CD4-positive, alpha-beta T cell (primary cell): ENCODE data around the gene NUBPL. TPM values are rescaled to one million over a fixed set of nuclear protein-coding genes. Genes with fewer than 3 reads are reported as not detected.

Experiments
- ATAC-seq: fragments of 200-7000 bp; cut with Tn5 transposase; one replicate; pipeline ENCODE4 v1.10.0; 2022; ENCODE audit warnings: mild to moderate bottlenecking; ENCODE audit not compliant: poor library complexity
- CTCF ChIA-PET: fragments of 350-600 bp; sonication (Branson Sonifier 250); formaldehyde crosslinking; loops from one replicate; lab custom pipeline; 2021; ENCODE audit warnings: antibody characterized with exemption, inconsistent platforms; lab: Charles Lee
- POLR2A ChIA-PET: fragments of 350-600 bp; sonication (Branson Sonifier 250); formaldehyde crosslinking; loops from one replicate; lab custom pipeline; 2021; ENCODE audit warnings: antibody characterized with exemption, inconsistent platforms; lab: Charles Lee
- DNase-seq, 14 experiments: peaks; one replicate each; pipeline ENCODE4 v3.0.0-alpha.2; 2013 to 2020; ENCODE audit warnings: mixed read lengths in 2 of 14
- H3K27ac ChIP-seq, 2 donors: one replicate each; pipeline versions ENCODE4 v1.5.1 to v1.7.0; 2013; ENCODE audit warnings: low read length in 2 of 2, low read depth in 1 of 2, mild to moderate bottlenecking in 1 of 2
- H3K27me3 ChIP-seq, 2 experiments: 1 replicate in 1 of 2; 2 replicates in 1 of 2; pipeline versions ENCODE4 v1.6.1 to v1.7.0; 2013; ENCODE audit warnings: low read length in 2 of 2, control low read depth in 1 of 2, mild to moderate bottlenecking in 1 of 2, moderate library complexity in 1 of 2; ENCODE audit not compliant: insufficient read depth in 2 of 2, control insufficient read depth in 1 of 2
- H3K36me3 ChIP-seq: one replicate; pipeline ENCODE4 v1.6.1; 2013; ENCODE audit warnings: low read length, control low read depth; ENCODE audit not compliant: insufficient read depth
- H3K4me1 ChIP-seq: one replicate; pipeline ENCODE4 v1.6.1; 2013; ENCODE audit warnings: low read length, control low read depth; ENCODE audit not compliant: insufficient read depth
- H3K4me3 ChIP-seq: one replicate; pipeline ENCODE4 v1.5.1; 2013; ENCODE audit warnings: mild to moderate bottlenecking, low read length, moderate library complexity
- H3K9me3 ChIP-seq, 2 experiments: 1 replicate in 1 of 2; 2 replicates in 1 of 2; pipeline versions ENCODE4 v1.6.1 to v1.7.0; 2013; ENCODE audit warnings: low read length in 2 of 2, mild to moderate bottlenecking in 2 of 2, control low read depth in 1 of 2, moderate library complexity in 1 of 2; ENCODE audit not compliant: control insufficient read depth in 1 of 2, insufficient read depth in 1 of 2
- H3K27ac Mint-ChIP-seq: one replicate; pipeline ENCODE4 v1.8.0; 2020; ENCODE audit warnings: mixed read lengths
- H3K27me3 Mint-ChIP-seq: one replicate; pipeline ENCODE4 v1.8.0; 2021; ENCODE audit warnings: mixed read lengths
- H3K36me3 Mint-ChIP-seq: one replicate; pipeline ENCODE4 v1.8.0; 2021; ENCODE audit warnings: low read depth, mixed read lengths
- H3K4me1 Mint-ChIP-seq: one replicate; pipeline ENCODE4 v1.8.0; 2021; ENCODE audit warnings: low read depth, mixed read lengths
- H3K4me3 Mint-ChIP-seq: one replicate; pipeline ENCODE4 v1.8.0; 2020; ENCODE audit warnings: mild to moderate bottlenecking, mixed read lengths
- H3K9me3 Mint-ChIP-seq: one replicate; pipeline ENCODE4 v1.8.0; 2020; ENCODE audit warnings: mixed read lengths
- CTCF ChIP-seq: fragments of 200-600 bp; IDR thresholded peaks from one replicate; pipeline ENCODE4 v1.8.0; 2022; ENCODE audit warnings: antibody characterized with exemption, mild to moderate bottlenecking
- intact Hi-C, 2 experiments: fragments of 100-400 bp; cut with DNase I in 1 of 2; cut with micrococcal nuclease in 1 of 2; formaldehyde crosslinking; loops; one replicate each; pipeline versions ENCODE4 v1.15.1 to v1.9.0; 2023 to 2025; cut with DNase I, micrococcal nuclease
- total RNA-seq, 174 experiments: library from RNA in 2 of 174; stranded (reverse) in 2 of 174; gene quantifications; one replicate each; pipeline ENCODE4 v1.2.3 and lab custom pipeline; 2021 to 2026

Gene NUBPL
- total RNA-seq, 2 experiments from 2014 or later, result 7.2 to 8.2 TPM

DNA sequence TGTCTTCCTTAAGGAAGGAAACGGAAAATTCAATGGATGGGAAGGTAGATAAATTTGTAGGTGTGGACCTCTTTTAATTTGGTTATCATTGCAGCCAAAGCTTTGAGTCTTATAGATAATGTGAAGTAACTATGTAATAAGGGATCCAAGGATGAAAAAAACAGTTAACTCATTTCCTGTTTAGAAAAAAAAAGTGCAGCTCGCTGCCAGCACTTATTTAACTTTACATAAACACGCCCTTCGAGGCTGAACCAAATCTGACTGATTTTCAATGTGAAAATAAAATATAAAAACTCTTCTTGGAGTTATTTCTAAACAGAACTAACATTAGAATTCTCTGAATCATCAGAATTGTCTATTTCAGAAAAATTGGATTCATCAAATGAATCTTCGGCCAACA, 7.0 kb downstream of the NUBPL start:
- H3K9me3 Mint-ChIP-seq, result no peaks in the 10 kb centered on the region
- Histone ChIP-seq H3K9me3 (no peaks in the 10 kb centered on the region), H3K4me1 (no peaks in the 10 kb centered on the region), H3K27me3 (no peaks in the 10 kb centered on the region), H3K4me3 (no peak overlapping the region), H3K27ac (no peak overlapping the region), H3K36me3 (no peaks in the 10 kb centered on the region)
- H3K27ac Mint-ChIP-seq, result no peak overlapping the region
- ATAC-seq, result no peak
- intact Hi-C loops, result loop anchor here in 1 of 2 experiments (10.0 kb wide), 2 partner anchors 543 to 943 kb away; partner anchors contain the start of genes AP4S1, SCFD1 and STRN3
- POLR2A ChIA-PET, result interaction anchor here (0.7 kb wide), 1 partner anchor 360 kb away, joined by 3 read pairs; no protein-coding TSS in a partner anchor
- peaks cover 37% of the 10 kb centered on the region for H3K36me3 Mint-ChIP-seq
- peaks cover 22% of the 10 kb centered on the region for H3K4me1 Mint-ChIP-seq
- no peak for TF ChIP-seq CTCF
- CTCF ChIA-PET, result no interaction called here
- DNase-seq, result no peak
- H3K27me3 Mint-ChIP-seq, result no peaks in the 10 kb centered on the region
- no peak overlapping the region for H3K4me3 Mint-ChIP-seq

DNA sequence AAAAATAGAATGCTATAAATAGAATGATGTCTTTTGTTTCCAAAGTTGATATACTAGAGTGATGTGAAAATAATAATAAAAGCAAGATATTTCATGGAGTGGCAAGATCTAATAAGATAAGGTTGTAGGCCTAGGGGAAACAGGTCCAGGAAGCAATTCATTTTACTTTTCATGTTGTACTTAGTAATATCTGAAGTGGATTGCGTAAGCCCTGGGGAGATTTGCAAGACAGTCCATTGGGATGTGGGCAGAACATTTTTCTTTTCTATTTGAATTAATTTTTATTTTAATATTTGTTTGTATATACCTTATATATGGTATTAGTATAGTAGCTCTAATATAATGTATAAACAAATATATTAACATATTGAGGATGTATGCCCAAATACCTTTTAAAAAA, 7.5 kb downstream of the NUBPL start:
- H3K36me3 Mint-ChIP-seq, result peaks cover 40% of the 10 kb centered on the region
- H3K27ac Mint-ChIP-seq, result no peak overlapping the region

DNA sequence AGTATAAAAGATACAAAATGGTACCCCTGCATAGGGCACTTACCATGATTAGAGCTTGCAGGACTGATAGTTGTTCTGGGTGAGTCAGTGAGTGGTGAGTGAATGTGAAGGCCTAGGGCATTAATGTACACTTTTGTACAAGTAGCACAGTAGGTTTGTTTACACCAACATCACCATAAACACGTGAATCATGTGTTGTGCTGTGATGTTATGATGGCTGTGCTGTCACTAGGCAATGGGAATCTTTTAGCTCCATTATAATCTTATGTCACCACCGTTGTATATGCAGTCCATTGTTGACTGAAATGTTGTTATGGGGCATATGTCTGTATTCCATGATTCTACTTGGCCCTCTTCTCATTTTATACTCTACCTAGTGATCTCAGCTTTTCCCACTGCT, 11.8 kb downstream of the NUBPL start:
- H3K4me3 Mint-ChIP-seq, result no peak overlapping the region
- peaks cover 5% of the 10 kb centered on the region for H3K4me1 Mint-ChIP-seq
- Histone ChIP-seq H3K27ac (no peak overlapping the region), H3K4me1 (no peaks in the 10 kb centered on the region), H3K27me3 (no peaks in the 10 kb centered on the region), H3K9me3 (no peaks in the 10 kb centered on the region), H3K36me3 (peaks cover 7% of the 10 kb centered on the region), H3K4me3 (no peak overlapping the region)
- DNase-seq (no peak), ATAC-seq (no peak)
- ChIA-PET CTCF (interaction anchor here (0.9 kb wide), 1 partner anchor 31 kb away, joined by 3 read pairs; no protein-coding TSS in a partner anchor), POLR2A (no interaction called here)
- no peak overlapping the region for H3K27ac Mint-ChIP-seq
- H3K9me3 Mint-ChIP-seq, result no peaks in the 10 kb centered on the region
- no peak for TF ChIP-seq CTCF
- no peaks in the 10 kb centered on the region for H3K27me3 Mint-ChIP-seq
- H3K36me3 Mint-ChIP-seq, result peaks cover 43% of the 10 kb centered on the region
- intact Hi-C loops, result no loop called here

More for the DNA sequence above, 7.5 kb downstream of the NUBPL start:
- ATAC-seq, result no peak
- H3K4me1 Mint-ChIP-seq, result peaks cover 17% of the 10 kb centered on the region
- no peak overlapping the region for H3K4me3 Mint-ChIP-seq
- TF ChIP-seq CTCF, result no peak
- H3K27ac ChIP-seq, result no peak overlapping the region
- H3K9me3 ChIP-seq, result no peaks in the 10 kb centered on the region
- H3K27me3 ChIP-seq, result no peaks in the 10 kb centered on the region
- no peak overlapping the region for H3K4me3 ChIP-seq
- DNase-seq, result no peak
- no peaks in the 10 kb centered on the region for H3K4me1 ChIP-seq
- ChIA-PET POLR2A (interaction anchor here (0.7 kb wide), 1 partner anchor 360 kb away, joined by 3 read pairs; no protein-coding TSS in a partner anchor), CTCF (no interaction called here)
- intact Hi-C loops, result loop anchor here in 1 of 2 experiments (10.0 kb wide), 2 partner anchors 544 to 944 kb away; partner anchors contain the start of genes AP4S1, SCFD1 and STRN3
- no peaks in the 10 kb centered on the region for H3K27me3 Mint-ChIP-seq
- no peaks in the 10 kb centered on the region for H3K9me3 Mint-ChIP-seq
- no peaks in the 10 kb centered on the region for H3K36me3 ChIP-seq
